Choroid plexus epithelial cell (primary cell): ENCODE measurements around the gene MBTPS1.

Experiments used
- DNase-seq: peaks from one replicate; pipeline ENCODE4 v3.0.0-alpha.2; 2010; ENCODE audit warnings: low read depth
- H3K4me3 ChIP-seq: 2 replicates; pipeline ENCODE4 v1.5.1; 2011; ENCODE audit warnings: low read depth, mild to moderate bottlenecking, control low read depth, low read length, moderate library complexity
- CTCF ChIP-seq: conservative IDR thresholded peaks from 2 replicates; pipeline ENCODE4 v1.5.1; 2011; ENCODE audit warnings: low read depth, mild to moderate bottlenecking, control low read depth, inconsistent platforms, low read length, moderate library complexity

Gene MBTPS1

DNA sequence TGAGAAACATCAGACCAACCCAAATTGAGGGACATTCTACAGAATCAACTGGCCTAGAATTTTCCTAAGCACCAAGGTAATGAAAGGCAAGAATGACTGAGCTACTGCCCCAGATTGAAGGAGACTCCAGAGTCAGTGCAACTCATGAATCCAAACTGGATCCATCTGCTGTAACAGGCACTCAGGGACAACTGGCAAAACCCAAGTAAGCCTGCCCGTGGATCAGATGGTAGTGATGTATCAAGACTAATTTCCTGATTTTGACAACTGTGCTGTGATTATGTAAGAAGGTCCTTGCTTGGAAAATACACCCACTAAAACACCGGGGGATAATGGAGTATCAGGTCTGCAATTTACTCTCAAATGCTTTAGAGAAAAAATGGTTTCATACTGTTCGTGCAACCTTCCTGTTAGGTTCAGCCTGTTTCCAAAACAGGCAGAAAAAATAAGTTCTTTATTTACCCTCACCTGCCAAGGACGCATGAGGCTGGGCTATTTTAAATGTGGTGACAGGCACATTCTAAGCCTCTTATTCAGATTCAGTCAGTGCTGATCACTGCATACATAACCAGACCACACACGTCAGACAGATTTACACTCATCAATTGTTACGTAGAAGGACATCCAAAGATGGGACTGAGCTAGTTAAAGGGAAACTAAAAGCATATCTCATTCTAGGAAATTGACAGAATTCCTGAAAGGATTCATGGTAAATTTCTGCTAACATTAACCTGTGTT is 7.0 kb downstream of the MBTPS1 start:
- TF ChIP-seq CTCF, result no peak
- DNase-seq, result no peak
- H3K4me3 ChIP-seq, result no peak overlapping the region

- no peak for DNase-seq
- no peak overlapping the region for H3K4me3 ChIP-seq
- TF ChIP-seq CTCF, result no peak
These were observed 8.8 kb downstream of the MBTPS1 start for GRCh38 chr16:84107921-84108320.

DNA sequence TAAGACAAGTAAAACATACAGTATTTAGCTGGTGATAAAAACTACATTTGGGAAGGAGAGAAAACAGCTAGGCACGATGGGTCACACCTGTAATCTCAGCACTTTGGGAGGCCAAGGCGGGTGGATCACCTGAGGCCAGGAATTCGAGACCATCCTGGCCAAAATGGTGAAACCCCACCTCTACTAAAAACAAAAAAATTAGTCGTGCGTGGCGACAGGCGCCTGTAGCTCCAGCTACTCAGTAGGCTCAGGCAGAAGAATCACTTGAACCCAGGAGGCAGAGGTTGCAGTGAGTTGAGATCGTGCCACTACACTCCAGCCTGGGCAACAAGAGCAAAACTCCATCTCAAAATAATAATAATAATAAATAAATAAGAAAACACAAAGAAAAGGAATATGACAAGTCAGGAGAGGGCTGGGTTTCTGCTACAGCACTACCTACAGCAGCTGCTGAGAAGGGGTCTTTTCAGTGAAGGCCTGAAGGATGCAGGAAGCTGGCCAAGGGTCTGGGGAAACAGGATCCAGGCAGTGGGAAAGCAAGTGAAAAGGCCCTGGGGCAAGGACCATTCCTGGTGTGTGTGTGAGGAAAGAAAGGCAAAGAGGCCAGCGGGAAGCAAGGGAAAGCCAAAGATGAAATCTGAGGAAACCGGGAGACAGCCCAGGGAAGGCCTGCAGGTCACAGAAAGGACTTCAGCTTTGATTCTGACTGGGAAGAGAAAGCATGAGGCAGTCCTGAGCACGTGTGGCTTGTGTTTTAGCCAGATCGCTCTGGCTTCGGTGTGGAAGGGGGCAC is 10.6 kb downstream of the MBTPS1 start:
- no peak for TF ChIP-seq CTCF
- H3K4me3 ChIP-seq, result no peak overlapping the region
- DNase-seq, result no peak

- no peak for TF ChIP-seq CTCF
- DNase-seq, result no peak
- H3K4me3 ChIP-seq, result no peak overlapping the region
These were observed 11.4 kb downstream of the MBTPS1 start for GRCh38 chr16:84105301-84105815.

- H3K4me3 ChIP-seq, result no peak overlapping the region
- no peak for TF ChIP-seq CTCF
- no peak for DNase-seq
These were observed 12.5 kb downstream of the MBTPS1 start for GRCh38 chr16:84104231-84104630.

DNA sequence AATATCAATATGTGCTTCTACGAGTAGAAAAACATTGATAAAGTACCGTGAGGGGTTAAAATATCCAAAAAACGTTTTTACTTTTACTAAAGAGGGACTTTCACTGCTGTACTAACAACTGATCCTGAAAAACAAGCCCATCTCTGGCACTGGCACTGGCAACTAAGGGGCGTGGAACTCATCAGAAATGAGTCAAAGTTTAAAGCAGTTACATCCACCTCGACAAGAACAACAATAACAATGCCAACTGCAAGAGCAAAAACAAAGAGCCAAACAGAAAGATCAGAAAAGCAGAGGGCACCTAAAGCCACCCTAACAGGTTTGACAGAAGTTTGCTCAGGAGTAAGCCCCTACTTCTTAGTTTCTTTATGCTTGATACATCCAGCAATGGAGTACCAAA is 13.1 kb downstream of the MBTPS1 start:
- no peak for TF ChIP-seq CTCF
- no peak for DNase-seq
- no peak overlapping the region for H3K4me3 ChIP-seq
